NCI-H226 (cell line): ENCODE measurements around the gene PCBP1.
"Not testable (repeated sequence)": the region's sequence is repeated elsewhere in the genome, so short reads cannot be mapped to it uniquely, and the experiment has no call there.

Source experiments
- DNase-seq: peaks from one replicate; pipeline ENCODE4 v3.0.0-alpha.2; 2015

Gene PCBP1

DNA sequence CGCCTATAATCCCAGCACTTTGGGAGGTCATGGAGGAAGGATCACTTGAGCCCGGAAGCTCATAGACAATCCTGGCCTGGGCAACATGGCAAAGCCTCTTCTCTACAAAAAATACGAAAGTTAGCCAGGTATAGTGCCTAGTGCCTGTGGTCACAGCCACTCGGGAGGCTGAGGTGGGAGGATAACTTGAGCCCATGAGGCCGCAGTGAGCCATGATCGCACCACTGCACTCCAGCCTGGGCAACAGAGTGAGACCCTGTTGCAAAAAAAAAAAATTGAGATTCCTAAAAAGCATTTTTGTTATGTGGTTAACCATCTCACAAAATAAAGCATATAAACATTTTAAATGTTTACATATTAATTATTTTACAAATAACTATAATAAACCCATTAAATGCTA lies 13.9 kb downstream of the PCBP1 start:
- DNase-seq: no peak

DNA sequence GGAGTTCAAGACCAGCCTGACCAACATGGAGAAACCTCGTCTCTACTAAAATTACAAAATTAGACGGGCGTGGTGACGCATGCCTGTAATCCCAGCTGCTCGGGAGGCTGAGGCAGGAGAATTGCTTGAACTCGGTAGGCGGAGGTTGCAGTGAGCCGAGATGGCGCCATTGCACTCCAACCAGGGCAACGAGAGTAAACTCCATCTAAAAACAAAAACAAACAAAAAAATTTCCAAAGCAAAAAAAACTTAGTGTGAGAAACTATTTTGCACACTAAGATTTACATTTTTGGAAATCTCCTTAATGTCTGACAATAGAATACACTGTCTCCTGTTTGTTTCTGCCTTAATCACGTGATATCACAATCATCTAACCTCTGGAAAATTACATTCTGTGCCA lies 14.4 kb downstream of the PCBP1 start:
- DNase-seq: not testable (repeated sequence)

DNA sequence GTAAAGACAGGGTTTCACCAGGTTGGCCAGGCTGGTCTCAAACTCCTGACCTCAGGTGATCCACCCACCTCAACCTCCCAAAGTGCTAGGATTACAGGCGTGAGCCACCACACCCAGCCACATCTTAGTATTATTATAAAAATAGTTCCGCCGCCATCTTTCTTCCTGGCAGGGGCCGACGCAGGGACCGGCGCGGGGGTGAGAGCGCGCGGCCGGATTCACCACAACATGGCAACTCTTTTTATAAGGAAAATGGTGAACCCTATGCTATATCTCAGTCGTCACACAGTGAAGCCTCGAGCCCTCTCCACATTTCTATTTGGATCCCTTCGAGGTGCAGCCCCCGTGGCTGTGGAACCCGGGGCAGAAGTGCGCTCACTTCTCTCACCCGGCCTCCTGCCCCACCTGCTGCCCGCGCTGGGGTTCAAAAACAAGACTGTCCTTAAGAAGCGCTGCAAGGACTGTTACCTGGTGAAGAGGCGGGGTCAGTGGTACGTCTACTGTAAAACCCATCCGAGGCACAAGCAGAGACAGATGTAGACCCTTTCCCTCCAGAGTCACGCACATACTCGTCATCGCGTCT lies 15.1 kb downstream of the PCBP1 start:
- not testable (repeated sequence) for DNase-seq

DNA sequence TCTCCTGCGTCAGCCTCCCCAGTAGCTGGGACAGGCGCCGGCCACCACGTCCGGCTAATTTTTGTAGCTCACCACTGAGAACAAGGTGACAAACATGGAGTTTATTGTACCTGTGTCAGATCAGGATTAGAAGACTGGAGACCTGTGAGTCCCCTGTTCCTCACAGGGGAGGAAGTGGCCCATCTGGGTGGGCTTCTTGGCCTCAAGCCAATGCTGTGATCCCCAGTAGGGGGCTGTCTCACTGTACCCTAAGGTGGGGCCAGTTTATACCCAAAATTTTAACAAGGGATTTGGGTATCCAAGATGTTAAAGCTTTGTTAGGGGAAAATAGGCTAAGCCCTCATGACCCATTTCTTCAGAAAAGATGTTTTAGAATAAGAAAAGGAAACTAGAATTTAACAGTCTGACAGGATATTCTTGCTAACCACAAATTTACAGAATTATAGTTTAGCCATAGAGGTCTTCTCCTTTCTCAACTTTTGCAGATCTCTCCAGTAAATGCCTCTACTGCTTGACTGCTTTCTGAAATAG lies 16.3 kb downstream of the PCBP1 start:
- DNase-seq: no peak

DNA sequence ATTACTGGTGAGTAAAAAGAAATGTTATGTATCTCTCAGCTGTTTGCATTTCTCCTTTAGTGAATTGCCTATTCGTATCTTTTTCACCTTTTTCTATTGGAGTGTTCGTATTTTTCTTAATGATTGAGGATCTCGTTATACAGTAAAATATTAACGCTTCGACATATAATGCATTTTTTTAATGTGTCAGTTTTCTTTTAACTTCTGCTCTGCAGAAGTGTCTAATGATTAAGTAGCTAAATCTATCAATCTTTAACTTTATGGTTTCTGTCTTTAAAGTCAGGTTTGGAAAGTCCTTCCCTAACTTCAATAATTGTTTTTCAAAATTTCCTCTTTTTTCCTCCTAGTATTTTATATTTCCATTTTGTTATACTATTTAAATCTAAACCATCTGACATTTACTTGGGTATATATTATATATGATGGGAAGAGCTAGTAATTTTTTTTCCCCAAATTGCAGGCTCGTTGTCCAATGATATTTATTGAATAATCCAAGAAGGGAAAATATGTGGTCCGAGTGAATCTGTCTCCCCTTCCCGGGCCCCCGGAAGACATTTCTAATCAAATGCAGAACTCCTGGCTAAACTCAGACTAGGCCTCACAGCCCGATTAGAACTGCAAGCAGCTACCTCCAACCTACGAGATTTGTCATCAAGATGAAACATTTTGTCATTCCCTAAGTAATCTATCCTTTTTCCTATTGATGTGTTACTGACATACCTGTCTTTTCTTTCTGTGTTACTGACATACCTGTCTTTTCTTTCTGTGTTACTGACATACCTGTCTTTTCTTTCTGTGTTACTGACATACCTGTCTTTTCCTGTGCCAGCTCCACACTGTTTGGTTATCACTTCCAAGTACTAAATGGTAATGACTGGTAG lies 17.2 kb downstream of the PCBP1 start:
- no peak for DNase-seq

DNA sequence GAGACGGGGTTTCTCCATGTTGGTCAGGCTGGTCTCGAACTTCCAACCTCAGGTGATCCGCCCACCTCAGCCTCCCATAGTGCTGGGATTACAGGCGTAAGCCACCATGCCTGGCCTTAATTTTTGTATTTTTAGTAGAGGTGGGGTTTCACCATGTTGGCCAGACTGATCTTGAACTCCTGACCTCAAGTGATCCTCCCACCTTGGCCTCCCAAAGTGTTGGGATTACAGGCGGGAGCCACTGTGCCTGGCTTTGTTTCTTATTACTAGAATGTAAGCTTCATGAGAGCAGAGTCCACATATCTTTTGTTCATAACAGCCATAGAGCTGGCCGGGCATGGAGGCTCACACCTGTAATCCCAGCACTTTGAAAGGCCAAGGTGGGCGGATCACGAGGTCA lies 18.9 kb downstream of the PCBP1 start:
- not testable (repeated sequence) for DNase-seq

DNA sequence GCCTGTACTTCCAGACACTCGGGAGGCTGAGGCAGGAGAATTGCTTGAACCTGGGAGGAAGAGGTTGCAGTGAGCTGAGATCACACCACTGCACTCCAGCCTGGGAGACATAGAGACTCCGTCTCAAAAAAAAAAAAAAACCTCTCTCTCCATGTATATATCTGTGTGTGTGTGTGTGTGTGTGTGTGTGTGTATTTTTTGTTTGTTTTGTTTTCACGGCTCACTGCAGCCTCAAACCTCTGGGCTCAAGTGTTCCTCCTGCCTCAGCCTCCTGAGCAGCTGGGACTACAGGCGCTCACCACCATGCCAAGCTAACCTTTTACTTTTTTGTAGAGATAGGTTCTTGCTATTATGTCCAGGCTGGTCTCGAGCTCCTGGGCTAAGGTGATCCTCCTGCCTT lies 23.1 kb downstream of the PCBP1 start:
- not testable (repeated sequence) for DNase-seq

DNA sequence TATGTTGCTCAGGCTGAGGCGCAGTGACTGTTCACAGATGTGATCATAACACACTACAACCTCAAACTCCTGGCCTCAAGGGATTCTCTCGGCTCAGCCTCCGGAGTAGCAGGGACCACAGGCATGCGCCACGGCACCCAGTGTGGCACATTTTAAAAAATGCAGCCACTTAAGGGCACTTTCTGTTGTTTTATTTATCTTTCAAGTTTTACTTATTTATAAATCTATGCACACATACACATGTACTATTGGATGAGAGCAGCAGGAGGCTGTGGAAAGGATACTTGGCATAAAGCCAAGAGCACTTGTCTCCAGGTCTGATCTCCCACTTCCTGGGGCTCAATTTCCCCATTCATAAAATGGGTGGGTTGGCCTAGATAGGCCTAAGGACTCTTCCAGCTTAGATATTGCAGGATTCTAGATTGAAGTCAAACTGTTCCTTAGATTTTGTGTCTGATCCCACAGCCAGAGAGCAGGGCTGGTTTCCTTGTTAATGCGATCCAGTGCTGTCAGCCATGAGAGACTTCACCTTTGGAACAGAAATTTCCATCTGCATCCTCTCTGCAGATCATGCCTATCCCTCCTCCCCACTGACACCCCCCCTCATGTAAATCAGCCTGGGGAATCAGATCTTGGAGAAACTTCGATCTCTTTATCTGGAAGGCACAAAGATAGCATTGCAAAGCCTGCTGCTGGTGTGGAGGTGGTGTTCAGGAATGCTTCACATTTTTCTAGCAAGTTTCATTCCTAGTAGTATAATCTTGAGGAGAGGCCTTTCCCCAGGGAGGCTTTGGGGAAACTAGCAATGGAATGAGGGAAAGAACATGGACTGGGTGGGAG lies 24.7 kb downstream of the PCBP1 start:
- peak; percentile 69 for DNase-seq

DNA sequence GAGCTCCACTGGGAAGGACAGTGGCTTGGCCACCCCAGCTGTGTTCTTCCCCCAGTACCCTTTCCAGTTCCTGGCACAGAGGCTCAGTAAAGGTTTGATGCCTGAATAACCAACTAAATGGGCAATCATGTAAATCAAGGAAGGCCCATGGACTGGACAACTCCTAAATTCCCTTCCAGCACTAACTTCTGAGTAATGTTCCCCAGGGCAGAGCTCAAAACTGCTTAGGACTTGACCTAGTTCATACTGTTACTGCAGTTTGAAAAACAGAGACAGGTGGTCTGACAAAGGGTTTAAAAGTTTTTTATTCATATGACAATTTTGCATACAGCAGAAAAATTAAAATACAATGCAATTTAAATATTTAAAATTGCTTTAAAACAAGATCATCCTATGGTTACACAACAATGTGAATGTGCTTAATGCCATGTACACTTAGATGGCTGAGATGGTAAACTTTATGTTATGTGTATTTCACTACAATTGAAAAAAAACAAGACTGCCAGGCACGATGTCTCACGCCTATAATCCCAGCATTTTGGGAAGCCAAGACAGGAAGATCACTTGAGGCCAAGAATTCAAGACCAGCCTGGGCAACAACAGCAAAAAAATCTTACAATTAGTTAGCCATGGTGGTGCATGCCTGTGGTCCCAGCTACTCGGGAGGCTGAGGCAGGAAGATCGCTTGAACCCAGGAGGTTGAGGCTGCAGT lies 26.2 kb downstream of the PCBP1 start:
- no peak for DNase-seq

DNA sequence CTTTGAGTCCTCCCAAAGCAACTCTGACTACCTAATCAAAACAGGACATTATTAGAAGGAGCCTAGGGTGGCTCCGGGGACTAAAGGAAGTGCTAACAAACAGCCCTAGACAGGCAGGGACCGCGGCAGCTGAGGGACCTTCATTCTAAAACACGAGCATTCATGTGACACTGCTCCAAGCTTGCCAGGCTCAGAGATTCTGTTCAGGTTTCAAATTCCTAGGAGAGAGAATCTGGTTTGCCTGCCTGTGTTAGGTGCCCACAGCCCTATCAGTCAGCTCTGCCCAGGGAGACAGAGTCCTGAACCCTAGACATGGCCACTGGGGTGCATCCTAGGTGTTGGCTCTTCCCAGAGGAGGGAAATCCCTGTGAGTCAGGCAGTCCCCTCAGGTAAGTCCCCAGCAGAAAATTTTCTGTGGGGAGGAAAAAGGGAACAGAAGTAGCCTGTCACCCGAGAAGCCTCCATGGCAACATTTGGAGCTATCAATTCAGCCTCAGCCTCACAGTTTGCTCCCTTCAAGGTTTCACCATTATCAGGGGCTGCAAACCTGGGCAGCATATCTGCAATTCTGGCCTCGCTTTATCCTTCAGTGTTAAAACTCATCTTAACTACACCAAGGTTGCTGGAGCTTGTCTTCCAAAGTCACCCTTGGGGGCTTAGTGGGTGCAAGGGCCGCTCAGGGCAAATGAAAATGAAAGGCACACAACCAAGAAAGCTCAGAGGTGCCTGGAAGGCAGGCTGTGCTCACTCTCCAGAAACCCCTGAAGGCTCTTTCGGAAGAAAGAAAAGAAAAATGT lies 28.6 kb downstream of the PCBP1 start:
- DNase-seq: no peak

DNA sequence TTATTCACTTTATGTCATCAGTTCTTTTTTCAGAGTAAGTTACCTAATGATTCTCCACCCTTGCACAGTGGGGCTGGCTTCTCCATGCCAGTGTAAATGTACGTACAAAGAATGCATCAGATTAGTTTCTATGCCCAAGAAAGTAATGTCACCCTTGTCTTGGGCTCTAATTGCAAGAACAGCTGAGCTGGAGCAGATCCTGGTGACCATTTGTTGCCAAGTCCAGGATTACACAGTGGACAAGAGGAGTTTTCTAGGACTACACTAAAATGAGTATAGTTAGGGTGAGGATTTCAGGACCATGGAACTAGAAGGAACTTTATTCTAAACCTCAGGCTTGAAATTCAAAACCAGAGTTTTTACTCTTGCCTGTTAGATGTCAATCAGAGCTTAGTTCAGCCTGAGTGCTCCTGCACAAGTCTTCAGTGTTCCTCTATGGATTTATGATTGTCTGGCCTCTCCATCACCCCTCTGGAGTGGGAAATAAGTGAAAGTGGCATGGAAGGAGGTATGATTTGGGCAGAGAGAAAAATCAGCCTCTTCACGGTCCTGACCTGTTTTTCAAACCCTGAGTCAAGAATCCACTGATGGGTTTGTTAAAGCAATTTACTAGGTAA lies 29.8 kb downstream of the PCBP1 start:
- DNase-seq: no peak

DNA sequence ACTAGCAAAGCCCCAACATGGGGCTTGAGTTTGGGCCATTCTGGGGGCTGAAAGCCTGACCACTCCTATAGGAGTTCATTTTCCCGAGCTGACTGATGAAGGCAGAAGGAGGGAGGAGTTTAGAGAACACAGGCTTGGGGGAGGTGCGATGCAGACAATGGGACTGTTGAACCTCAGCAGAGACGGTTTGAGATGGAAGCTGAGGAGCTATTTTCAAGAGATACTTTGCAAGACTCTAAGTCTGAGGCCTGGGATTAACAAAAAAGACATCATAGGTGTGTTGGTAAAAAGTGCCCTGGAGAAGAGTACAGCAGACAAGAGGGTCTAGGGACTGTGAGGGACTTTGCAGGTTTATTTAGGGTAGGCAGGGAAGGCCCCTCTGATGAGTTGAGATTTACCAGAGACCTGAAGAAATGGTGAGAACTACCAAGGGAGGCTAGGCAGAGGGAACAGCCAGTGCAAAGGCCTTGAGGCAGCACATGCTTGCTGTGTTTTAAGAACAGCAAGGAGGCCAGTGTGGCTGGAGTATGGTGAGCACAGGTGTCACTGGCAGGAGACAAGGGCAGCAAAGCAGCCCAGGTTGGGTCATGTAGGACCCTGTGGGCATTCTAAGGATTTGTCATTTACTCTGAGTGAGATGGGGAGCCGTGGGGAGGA lies 31.6 kb downstream of the PCBP1 start:
- DNase-seq: no peak

DNA sequence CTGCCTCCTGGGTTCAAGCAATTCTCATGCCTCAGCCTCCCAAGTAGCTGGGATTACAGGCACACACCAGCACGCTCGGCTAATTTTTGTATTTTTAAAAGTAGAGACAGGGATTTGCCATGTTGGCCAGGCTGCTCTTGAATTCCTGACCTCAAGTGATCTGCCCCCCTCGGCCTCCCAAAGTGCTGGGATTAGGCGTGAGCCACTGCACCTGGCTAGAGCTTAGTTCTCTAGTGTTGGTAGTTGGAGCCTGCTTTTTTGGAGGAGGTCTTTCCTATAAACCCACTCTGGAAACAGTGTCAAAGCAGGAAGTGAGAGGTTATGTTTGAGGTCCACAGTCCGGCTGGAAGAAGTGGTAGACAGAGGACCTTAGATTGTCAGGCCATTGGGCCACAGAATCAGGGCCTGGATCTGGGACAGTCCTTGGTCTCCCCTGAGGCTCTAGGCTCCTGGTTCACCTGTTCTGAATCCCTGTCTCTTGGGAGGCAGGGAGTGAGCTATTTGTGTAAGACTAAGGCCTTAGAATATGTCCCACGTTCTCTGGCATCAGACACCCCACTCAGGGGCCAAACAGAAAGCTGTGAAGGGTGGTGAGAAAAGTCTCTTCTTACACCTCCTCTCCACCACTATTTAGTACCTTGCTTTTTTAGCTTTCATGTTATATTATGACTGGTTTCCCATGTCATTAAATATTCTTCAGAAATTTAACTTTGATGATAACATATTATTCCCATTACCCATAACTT lies 34.5 kb downstream of the PCBP1 start:
- DNase-seq: no peak

DNA sequence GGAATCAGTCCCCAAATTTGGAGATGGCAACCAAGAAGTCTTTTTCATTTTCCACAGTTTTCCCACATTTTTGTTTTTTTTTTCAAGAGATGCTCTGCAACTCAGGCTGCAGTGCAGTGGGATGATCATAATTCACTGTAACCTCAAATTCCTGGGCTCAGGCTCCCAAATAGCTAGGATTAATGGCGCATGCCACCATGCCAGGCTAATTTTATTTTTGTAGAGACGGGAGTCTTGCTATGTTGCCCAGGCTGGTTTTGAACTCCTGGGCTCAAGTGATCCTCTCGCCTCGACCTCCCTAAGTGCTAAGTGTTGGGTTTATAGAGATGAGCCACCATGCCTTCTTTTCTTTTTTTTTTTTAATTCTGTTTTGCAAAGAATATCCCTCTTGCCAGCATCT lies 35.2 kb downstream of the PCBP1 start:
- DNase-seq: no peak

DNA sequence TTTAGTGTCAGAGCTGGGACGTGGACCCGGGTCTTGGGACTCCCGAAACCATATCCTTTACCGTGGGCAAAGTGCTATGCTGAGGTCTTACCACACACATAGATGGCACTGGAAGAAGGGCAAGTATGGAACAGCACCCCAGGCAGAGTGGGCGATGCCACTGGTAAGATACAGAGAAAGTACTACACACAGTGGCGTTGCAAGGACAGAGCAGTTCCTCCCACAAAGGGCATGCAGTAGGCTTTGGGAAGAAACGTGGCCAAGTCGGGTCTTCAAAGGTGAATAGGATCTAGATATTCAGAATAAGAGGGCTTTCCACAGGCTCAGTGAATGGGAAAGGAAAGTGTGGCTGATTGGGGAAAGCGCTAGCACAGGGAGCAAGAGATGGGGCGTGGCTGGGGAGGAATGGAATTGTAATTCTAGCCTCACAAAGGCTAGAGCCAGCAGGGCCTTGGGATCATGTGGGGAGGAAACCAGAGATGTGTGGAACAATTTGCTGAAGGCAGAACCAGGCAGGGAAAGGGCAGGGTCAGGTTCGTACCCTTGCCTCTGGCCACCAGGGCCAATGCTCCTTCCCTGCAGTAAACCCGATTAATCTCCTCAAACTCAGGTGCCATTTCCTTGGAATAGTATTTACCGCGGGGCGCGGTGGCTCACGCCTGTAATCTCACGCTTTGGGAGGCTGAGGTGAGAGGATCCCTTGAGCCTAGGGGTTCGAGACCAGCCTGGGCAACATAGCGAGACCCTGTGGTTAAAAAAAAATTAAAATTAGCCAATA lies 36.0 kb downstream of the PCBP1 start:
- DNase-seq: no peak

DNA sequence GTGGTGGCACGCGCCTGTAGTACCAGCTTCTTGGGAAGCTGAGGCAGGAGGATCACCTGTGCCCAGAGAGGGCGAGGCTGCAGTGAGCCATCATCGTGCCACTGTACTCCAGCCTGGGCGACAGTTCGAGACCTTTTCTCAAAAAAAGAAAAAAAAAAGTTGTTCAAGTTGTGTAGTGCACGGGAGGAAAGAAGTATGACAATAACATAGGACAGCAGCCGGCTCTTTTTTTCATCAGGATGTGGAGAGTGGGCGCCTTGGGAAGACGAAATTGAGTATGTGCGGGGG lies 36.5 kb downstream of the PCBP1 start:
- DNase-seq: no peak

DNA sequence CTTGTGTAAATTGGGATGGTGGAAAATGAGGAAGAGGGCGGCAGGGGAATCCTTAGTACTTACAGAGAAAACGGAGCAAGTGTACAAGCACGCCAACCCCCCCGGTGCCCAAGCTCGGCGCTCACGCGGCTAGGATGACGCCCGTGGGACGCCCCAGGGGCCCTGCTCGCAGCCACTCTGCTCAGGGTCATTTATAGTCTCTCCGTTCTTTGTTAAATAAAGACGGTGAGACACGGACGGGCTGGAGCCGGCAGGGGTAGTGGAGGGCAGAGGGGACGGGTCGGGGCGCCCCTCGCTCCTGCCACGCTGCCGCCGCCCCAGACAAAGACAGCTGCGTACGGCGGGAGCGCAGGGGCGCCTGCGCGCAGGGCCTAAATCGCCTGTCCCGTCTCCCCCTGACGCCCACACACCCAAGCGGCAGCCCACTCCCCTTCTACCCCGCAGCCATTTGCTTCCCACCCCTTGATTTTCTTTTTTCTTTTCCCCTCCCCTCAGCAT lies 37.8 kb downstream of the PCBP1 start:
- no peak for DNase-seq

DNA sequence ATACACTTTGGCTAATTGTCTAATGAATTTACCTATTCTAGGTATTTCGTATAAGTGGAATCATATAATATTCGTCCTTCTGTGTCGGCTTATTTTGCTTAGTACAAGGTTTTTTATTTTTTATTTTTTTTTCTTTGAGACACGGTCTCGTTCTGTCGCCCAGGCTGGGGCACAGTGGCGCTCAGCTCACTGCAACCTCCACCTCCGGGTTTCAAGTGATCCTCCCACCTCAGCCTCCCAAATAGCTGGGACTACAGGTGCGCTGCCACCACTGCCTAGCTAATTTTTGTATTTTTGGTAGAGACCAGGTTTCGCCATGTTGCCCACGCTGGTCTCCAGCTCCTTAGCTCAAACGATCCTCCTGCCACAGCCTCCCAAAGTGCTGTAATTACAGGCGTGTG lies 38.2 kb downstream of the PCBP1 start:
- DNase-seq: no peak

DNA sequence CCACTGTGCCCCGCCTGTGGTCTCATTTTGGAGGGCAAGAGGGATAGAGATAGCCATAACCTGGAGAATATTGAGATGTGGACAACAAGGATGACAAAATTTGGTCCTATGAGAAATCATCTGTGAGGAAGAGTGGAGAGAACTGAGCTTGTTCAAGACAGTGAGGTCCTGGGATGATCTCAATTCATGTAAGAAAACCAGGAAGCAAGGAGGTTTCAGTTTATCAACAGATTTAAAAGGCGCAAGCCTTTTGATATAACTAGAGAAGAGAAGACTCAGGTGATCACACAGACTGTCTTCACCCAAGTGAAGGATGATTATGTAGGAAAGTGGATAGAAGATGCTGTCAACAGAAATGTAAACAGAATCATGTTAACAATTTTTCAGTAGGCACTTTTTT lies 39.1 kb downstream of the PCBP1 start:
- no peak for DNase-seq
